ENCODE measurements around the gene SLC4A7.

- no peak for TF ChIP-seq POLR2A (IDR thresholded peaks at IDR 0.05; ENCODE audit: low read length)
- no peak for TF ChIP-seq GATA1 (IDR thresholded peaks at IDR 0.05; ENCODE audit: low read depth, low read length)
These were observed 818 bp downstream of the SLC4A7 start for GRCh38 chr3:27483117-27484014.

All from erythroblast (primary cell).